Glutamatergic neuron (in vitro differentiated cells): ENCODE measurements around the gene EEF2K. TPM values are rescaled to one million over a fixed set of nuclear protein-coding genes. Genes with fewer than 3 reads are reported as not detected.

Source experiments
- DNase-seq: peaks from one replicate; pipeline ENCODE4 v3.0.0; 2022
- H3K27ac Mint-ChIP-seq: one replicate; pipeline ENCODE4 v1.8.0; 2020; ENCODE audit warnings: mild to moderate bottlenecking, mixed read lengths, inconsistent platforms; ENCODE audit not compliant: unreplicated experiment
- H3K27me3 Mint-ChIP-seq: one replicate; pipeline ENCODE4 v1.8.0; 2020; ENCODE audit warnings: mild to moderate bottlenecking, moderate library complexity, mixed read lengths, inconsistent platforms; ENCODE audit not compliant: unreplicated experiment
- H3K36me3 Mint-ChIP-seq: one replicate; pipeline ENCODE4 v1.8.0; 2020; ENCODE audit warnings: mild to moderate bottlenecking, mixed read lengths, inconsistent platforms; ENCODE audit not compliant: unreplicated experiment
- H3K4me1 Mint-ChIP-seq: one replicate; pipeline ENCODE4 v1.8.0; 2020; ENCODE audit warnings: mild to moderate bottlenecking, low read depth, mixed read lengths, inconsistent platforms; ENCODE audit not compliant: unreplicated experiment
- H3K4me3 Mint-ChIP-seq: one replicate; pipeline ENCODE4 v1.8.0; 2020; ENCODE audit warnings: mild to moderate bottlenecking, mixed read lengths, inconsistent platforms; ENCODE audit not compliant: unreplicated experiment
- H3K9me3 Mint-ChIP-seq: one replicate; pipeline ENCODE4 v1.8.0; 2020; ENCODE audit warnings: mild to moderate bottlenecking, moderate library complexity, mixed read lengths, inconsistent platforms; ENCODE audit not compliant: unreplicated experiment
- CTCF ChIP-seq: fragments of 200-600 bp; sonication (generic); IDR thresholded peaks from one replicate; pipeline ENCODE4 v1.5.0; 2021; ENCODE audit not compliant: partially characterized antibody, unreplicated experiment
- total RNA-seq: library from RNA; stranded (reverse); fragmentation: NEBNext Ultra II Directional; extraction: Animal tissue kit (Norgen Biotek cat#: 25700); gene quantifications from one replicate; pipeline ENCODE4 v1.2.1, GENCODE V29; 2021; ENCODE audit not compliant: unreplicated experiment

The EEF2K gene
- total RNA-seq, 1 donor from 2014 or later = 40.2 TPM

GRCh38 chr16:22229889-22230288, 23.8 kb downstream of the EEF2K start:
- no peak for DNase-seq
- H3K27ac Mint-ChIP-seq = no peak overlapping the region

DNA sequence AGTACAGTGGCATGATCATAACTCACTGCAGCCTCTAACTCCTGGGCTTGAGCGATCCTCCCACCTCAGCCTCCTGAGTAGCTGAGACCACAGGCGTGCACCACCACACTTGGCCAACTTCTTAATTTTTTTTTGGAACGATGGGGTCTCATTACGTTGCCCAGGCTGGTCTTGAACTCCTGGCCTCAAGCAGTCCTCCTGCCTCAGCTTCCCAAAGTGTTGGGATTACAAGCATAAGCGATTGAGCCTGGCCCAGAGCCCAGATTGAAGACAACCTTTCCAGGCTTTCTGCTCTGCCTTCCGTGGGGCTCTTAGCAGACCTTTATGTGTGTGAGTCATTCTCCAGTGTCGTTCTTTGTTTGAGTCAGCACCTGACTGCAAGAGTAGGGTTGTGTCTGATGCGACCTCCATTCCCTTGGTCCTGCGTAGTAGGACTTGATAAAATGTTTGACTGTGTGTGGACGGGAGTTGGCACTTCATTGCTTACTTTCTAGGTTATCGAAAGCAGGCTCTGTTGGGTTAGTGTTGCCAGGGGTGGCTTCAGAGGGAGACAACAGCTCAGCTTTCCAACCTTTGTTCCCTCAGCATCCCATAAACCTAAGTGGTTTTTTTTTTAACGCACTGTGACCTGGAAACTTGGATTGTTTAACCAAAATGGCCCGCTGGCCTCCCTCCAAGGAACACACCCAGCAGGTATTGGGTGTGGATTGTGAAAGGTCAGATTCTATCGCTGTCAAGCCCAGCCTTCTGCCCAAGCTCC, 26.4 kb downstream of the EEF2K start:
- Mint-ChIP-seq H3K27ac (no peak overlapping the region), H3K4me3 (no peak overlapping the region)

More at GRCh38 chr16:22229889-22230288, 23.8 kb downstream of the EEF2K start:
- no peak overlapping the region for H3K4me3 Mint-ChIP-seq
- peaks cover 3% of the 10 kb centered on the region for H3K9me3 Mint-ChIP-seq
- no peaks in the 10 kb centered on the region for H3K27me3 Mint-ChIP-seq
- no peak for TF ChIP-seq CTCF
- no peaks in the 10 kb centered on the region for H3K4me1 Mint-ChIP-seq
- H3K36me3 Mint-ChIP-seq = no peaks in the 10 kb centered on the region

GRCh38 chr16:22233037-22233372, 26.9 kb downstream of the EEF2K start:
- H3K4me1 Mint-ChIP-seq = no peaks in the 10 kb centered on the region
- no peak overlapping the region for H3K4me3 Mint-ChIP-seq
- no peak for DNase-seq
- H3K36me3 Mint-ChIP-seq = no peaks in the 10 kb centered on the region
- no peak for TF ChIP-seq CTCF
- H3K27ac Mint-ChIP-seq = no peak overlapping the region
- no peaks in the 10 kb centered on the region for H3K27me3 Mint-ChIP-seq
- H3K9me3 Mint-ChIP-seq = peaks cover 3% of the 10 kb centered on the region

More for the DNA sequence above, 26.4 kb downstream of the EEF2K start:
- no peaks in the 10 kb centered on the region for H3K4me1 Mint-ChIP-seq
- peaks cover 3% of the 10 kb centered on the region for H3K9me3 Mint-ChIP-seq
- H3K36me3 Mint-ChIP-seq = no peaks in the 10 kb centered on the region
- H3K27me3 Mint-ChIP-seq = no peaks in the 10 kb centered on the region
- no peak for DNase-seq
- TF ChIP-seq CTCF = no peak

GRCh38 chr16:22235839-22236745, 30.0 kb downstream of the EEF2K start:
- no peaks in the 10 kb centered on the region for H3K4me1 Mint-ChIP-seq

More at GRCh38 chr16:22235839-22236745, 30.0 kb downstream of the EEF2K start:
- H3K27me3 Mint-ChIP-seq = no peaks in the 10 kb centered on the region
- TF ChIP-seq CTCF = no peak
- H3K9me3 Mint-ChIP-seq = peaks cover 3% of the 10 kb centered on the region
- no peak overlapping the region for H3K27ac Mint-ChIP-seq
- H3K4me3 Mint-ChIP-seq = no peak overlapping the region
- no peaks in the 10 kb centered on the region for H3K36me3 Mint-ChIP-seq
- DNase-seq = no peak
